Fibroblast of skin of abdomen (primary cell): Measurements from ENCODE around the gene RHOA. TPM values are rescaled to one million over a fixed set of nuclear protein-coding genes. Genes with fewer than 3 reads are reported as not detected.

ENCODE experiments used
- DNase-seq: peaks from one replicate; pipeline ENCODE4 v3.0.0-alpha.2; 2013
- polyA plus RNA-seq, 2 experiments: library from polyadenylated mRNA; unstranded; fragments of 120-200 nt; gene quantifications; one replicate each; pipeline ENCODE4 v1.2.1, GENCODE V29; 2013; ENCODE audit not compliant: insufficient read length in 2 of 2

RHOA gene
- 825 TPM for polyA plus RNA-seq (2013, experiment 1 of 2; ENCODE audit: insufficient read length)
- polyA plus RNA-seq (2013, experiment 2 of 2; ENCODE audit: insufficient read length) = 869 TPM

DNA sequence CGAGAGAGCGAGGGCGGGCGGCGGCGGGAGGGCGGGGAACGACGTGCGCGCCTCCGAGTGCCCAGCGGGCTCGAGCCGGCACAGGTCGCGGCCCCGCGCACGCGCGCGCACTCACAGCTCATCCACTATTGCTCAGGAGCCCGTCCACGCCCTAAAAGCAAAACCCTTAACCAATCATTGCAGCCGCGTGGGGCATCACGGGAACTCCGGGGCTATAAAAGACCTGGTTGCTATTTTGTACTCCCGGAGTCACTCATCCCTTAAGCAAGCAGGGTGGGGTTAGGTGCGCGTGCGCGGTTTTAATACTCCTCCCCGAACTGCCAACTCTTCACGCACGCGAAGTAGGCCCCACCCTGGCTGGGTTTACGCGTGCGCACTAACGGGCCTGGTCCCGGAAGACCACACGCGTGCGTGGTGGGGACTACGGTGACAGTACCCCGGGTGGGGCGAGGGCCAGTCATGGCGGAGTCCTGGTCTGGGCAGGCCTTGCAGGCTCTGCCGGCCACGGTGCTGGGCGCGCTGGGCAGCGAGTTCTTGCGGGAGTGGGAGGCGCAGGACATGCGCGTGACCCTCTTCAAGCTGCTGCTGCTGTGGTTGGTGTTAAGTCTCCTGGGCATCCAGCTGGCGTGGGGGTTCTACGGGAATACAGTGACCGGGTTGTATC lies at the start of gene RHOA, which contains the start of gene TCTA:
TSS of gene RHOA (minus strand) at position 9 of the 664 bp plus-strand sequence. CDS start 36,387 bp downstream, outside the sequence.
TSS of gene TCTA (plus strand) at position 456 of the 664 bp plus-strand sequence. CDS start at position 460, 4 bp downstream.
- peak; percentile 100 for DNase-seq

DNA sequence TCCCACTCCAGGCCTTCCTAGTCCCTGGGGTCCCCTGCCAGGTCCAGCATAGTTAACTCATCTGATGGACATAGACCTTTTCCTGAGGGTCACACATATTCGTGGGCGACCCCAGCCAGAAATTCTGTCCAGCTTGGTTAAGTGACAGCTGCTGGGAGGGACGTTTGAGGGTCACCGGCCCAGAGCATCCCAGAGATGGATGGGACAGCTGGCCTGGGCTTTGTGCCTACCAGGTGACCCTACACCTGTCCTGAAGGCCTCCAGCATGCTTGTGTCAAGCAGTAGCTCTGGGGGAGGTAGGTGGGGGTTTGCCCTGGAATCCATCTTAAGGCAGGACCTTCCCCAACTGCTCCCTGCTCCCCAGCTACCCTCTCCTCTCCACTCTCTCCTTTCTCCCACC lies 49.2 kb upstream of the RHOA start:
- no peak for DNase-seq

DNA sequence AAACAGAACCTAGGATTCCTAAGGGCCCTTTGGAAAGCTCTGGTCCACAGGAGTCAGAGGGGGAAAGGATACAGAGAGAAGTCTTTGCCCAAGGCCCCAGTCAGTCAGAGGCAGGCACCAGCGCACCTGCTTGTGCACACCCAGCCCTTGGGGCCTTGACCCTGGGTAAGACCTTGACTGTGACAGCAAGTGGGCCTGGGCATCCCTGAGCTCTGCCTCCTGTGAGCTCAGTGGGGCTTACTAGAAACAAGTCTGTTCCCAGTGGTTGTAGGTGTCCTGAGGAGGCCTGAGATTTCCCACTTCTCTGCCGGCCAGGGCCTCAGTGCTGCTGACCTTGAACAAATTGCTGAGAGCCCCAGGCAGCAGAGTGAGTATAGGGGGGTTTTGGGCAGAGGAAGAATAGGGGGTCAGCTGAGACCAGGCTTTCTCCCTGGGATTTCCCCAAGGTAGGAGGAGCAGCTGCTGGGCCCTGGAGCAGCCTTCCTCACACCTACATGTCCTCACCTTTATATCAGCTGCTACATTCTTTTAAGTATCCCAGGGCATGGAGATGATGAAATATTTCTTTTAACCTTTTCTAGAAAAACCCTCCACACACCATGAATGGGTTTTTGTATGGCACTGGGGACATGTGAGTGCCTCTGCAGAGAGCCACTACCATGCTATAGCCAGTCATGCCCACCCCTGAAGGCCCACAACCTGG lies 48.6 kb upstream of the RHOA start:
- DNase-seq = no peak

DNA sequence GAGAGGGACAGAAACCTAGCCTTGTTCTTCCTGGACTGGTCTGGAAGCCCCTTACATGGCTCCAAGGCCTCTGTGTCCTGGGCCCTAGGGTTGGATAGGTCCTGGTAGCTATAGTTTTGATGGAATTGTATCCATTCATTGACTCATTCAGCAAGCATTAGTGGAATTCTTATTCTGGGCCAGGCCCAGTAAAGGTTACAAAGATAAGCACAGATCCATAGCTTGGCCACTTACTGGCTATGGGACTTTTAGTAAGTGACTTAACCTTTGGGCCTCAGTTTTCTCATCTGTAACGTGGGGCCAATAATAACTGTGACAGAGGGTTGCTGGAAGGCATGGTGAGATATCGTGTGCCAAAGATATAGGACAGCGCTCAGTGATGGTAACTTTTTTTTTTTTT lies 44.7 kb upstream of the RHOA start:
- DNase-seq = peak; percentile 28

DNA sequence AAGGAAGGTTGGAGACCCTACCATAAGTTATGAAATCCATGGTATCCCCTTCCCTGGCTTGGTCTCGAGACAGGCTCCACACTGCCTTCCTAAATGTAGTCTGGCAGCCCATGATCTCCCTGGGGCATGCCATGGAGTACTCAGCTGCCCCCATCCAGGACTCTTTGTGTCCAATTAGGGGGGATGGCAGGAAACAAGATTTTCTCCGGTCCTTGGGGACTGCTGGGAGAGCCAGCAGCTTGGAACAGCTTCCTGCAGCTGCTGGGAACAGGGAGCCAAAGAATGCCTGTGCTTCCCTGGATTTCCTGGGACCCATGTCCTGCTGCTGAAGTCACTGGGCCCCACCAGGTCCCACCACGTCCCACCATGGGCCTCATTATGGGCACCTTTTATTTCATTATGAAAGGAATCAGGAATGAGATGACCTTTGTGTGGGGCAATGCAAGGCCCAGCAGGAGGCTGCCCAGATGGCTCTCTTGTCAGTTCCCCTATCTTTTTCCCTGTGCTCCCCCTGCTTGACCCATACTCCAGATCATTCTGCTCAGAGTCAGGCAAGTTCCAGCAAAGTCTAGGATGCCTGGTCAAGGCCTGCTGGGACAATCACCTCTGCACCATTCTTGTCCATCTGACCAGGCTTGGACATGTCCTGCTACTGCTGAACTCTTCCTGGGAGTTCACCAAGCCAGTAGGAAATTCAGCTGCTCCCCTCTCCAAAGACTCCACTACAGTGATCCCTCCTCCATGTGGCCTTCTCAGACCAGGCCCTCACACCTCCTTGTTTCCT lies 43.3 kb upstream of the RHOA start:
- no peak for DNase-seq

DNA sequence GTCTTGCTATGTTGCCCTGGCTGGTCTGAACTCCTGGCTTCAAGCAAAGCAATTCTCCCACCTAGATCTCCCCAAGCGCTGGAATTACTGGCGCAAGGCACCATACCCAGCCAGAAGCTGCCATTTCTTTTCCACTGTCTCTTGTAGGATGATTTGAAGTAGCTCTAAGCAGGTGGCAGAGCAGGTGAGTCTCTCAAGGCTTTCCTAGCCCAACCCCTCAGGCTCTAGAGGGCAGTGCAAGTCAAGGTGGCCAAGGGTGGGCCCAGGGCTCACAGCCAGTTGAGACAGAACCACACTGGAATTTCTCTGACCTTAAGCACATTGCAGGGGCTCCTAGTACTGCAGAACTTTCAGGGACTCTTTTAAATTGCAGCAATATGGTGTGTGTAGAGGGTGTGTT lies 42.7 kb upstream of the RHOA start:
- DNase-seq = no peak

DNA sequence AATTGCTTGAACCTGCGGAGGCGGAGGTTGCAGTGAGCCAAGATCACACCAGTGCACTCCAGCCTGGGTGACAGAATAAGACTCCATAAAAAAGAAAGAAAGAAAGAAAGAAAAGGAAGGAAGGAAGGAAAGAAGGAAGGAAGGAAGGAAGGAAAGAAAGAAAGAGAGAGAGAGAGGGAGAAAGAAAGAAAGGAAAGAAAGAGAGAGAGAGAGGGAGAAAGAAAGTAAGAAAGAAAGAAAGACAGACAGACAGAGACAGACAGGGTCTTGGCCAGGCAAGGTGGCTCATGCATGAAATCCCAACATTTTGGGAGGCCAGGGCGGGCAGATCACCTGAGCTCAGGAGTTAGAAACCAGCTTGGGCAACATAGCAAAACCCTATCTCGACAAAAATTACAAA lies 41.8 kb upstream of the RHOA start:
- DNase-seq = no peak

DNA sequence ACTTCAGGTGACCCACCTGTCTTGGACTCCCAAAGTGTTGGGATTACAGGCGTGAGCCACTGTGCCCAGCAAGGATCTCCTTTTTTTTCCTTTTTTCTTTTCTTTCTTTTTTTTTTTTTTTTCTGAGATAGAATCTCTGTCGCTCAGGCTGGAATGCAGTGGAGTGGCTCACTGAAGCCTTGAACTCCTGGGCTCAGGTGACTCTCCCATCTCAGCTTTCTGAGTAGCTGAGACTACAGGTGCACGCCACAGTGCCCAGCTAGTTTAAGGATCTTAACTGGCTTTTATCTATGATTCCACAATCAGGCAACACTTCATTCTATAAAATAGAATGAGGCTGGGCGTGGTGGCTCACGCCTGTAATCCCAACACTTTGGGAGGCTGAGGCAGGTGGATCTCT lies 33.6 kb upstream of the RHOA start:
- DNase-seq = no peak

DNA sequence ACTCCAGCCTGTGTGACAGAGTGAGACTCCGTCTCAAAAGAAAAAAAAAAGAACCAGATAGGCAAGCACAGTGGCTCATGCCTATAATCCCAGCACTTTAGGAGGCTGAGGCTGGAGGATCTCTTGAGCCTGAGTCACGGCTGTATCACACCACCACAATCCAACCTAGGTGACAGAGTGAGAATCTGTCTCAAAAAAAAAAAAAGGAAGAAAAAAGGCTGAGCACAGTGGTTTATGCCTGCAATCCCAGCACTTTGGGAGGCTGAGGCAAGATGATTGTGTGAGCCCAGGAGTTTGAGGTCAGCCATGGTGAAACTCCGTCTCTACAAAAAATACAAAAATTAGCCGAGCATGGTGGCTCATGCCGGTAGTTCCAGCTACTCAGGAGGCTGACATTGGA lies 23.0 kb upstream of the RHOA start:
- no peak for DNase-seq

DNA sequence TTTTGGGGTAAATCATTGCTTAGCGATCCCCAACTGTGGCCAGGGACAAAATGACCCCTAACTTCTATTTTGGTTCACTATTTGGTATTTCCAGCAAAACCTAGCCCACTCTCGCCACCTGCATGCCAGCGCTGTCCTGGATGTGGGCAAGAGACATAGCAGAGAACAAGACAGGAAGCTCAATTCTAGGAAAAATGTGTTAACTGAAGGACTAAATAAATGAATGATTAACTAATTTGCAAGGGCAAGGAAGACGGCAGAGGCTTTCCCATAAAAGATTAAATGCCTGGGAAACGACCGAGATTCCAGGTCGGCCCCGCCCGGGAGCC lies 16.9 kb upstream of the RHOA start:
- no peak for DNase-seq

DNA sequence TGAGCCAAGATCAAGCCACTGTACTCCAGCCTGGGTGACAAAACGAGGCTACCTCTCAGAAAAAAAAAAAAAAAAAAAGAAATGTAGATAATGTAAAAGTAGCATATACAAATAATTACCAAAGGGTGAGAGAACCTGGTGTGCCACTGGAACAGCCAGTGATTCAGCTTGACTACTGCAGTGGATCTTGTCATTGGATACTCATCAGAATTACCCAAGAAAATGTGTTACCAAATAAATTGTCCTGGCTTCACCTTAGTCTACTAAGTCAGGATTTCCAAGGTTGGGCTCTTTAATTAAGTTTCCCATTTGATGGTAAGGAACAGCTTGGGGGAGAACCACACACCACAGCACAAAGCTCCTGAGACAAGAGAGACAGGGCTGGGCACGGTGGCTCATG lies 15.8 kb upstream of the RHOA start:
- DNase-seq = no peak

DNA sequence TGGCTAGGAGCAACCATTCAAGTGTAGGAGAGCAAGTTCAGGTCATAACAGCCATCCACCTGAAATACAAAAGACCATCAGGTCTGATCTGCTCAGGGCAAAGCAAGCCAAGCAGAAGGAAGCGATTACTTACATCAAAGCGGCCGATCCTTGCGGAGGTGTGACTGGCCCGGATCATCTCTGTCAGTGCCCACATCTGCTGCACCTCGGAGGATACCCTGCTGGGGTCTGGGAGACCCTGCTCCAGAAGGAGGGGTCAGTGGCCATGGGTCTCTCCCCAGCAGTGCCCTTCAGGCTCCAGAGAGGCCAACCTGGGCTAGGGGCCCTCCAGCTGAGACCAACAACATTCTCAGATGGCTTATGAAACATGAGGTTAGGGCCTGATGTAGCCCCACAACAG lies 13.0 kb upstream of the RHOA start:
- DNase-seq = no peak

DNA sequence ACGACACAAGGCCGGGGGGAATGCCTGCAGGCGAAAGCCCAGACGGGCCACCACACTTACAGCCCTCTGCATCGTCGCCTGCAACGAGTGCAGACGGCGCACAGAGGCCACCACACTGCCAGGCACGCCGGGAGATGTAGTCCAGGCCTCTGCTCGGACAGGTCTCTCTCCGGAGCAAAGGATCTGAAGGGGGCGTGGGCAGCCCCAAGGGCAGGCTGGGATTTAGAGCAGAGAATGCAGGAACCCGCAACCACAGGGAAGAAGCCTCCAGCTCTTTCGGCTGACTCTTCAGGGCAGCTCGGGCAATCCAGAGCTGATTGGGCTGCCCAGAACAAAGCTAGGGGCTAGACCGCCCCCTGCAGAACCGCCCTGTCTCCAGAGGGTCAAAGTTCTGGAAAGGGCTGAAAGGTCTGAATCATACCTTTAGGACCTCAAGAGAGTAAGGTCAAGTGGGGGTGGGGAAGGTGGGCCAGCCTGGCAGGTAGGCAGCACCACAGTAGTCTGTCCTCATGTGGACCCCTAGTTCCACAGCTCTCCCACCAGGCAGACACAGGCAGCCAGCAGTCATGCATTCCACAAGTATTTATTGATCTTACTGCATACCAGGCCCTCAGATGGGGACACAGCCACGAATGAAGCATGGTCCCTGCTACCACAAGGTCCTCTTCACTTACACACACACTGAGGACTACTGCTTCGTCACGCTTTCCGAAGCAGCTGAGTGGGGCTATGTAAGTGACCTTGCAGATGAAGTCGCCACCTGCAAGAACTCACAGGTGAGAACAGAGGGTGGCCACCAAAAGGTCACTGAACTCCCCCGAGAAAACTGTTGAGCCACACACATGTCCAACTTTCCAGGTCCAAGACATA lies 10.8 kb upstream of the RHOA start, which contains the start of gene AMT:
TSS of gene AMT (minus strand) at position 95 of the 870 bp plus-strand sequence. CDS start at position 72, 23 bp downstream.
- DNase-seq = no peak

DNA sequence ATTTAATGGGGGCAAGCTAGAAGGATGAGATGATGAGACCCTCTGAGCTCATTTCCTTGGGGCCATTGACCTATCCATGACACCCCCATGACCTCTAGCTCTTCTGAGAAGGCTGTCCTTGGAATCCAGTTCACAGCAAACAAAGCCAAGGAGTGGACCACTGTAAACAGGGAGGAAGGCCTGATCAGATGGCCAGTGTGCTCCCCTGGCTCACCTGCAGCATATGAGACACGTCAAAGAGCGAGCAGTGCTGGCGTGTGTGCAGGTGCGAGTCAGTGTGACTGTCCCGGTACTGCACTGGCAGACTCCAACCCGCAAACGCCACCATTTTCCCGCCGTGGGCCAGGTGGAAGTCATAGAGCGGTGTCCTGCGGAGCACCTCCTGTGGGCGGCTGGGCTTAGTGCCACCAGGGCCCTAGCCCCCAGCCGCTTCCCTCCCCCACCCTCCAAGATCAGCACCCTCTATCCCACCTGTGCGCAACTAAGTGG lies 10.2 kb upstream of the RHOA start:
- no peak for DNase-seq

DNA sequence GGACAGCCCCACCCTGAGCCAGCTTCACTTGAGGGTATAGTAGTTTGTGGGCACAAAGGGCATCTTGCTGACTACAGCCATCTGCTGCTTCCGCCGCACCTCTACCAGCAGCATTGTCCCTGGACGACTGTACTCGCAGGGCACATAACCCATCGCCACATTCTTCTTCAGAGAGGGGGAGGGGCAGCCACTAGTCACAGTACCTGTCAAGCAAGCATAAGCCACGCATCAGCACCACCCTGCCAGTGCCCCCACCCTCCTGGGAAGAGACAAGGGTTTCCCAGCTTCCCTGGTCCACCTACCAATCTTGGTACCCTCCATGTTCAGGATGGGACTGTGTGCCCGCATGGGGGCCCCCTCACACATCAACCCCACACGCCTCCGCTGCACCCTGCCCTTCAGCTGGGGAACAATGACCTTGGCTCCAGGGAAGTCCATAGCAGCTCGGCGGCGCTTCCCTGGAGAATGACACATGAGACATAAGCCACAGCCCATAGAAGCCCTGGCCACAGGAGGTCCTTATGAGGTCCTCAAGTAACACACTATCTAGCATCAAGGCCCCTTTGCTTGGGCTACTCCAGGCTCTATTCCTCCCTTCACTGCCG lies 5.8 kb upstream of the RHOA start:
- no peak for DNase-seq

DNA sequence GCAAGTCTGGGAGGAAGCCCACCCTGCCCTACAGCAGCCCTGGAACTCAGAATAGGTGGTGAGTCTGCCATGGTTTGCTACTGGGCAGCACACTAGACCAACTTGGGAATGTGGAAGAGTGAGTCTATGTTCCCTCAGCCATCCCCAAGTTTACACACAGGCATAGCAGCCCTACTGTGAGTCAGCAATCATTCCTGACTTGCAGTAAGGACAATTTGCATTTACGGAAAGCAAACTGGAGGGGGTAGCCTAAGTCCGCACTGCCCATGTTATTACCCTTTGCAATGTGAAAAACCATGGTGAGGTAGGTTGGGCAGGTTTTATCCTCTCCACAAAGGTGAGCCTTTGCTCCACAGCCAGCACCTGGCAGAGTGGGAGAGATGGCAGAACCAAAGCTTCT lies 5.1 kb upstream of the RHOA start:
- no peak for DNase-seq

DNA sequence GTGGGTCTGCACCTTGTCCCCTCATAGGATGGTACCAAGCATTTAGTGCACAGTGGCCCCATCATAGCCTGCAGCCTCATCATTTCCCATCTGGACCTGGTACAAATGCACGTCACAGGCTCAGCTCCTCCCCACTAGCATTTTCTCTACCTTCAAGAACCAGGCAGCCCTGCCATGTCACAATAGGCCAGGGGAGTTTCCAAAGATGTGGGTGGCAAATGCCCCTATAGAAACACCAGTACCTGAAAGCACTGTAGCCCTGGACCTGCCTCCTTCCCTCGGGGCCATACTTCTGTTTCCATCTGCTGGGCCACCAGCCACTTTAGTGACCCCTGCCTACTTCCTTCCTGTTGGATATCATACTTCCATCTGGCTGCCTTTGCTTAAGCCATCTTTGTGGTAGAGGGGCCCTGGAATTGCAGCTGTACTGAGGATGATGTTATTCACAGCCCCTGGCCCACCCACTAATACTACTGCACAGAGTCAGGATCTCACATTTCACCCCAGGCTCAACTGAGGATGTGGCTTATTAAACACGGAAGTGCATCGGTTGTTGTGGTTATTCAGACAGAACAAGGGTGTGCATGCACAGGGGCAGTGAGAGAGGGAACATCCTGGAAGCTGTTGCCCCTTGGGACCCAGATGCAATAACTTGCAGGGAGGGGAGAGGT lies 4.3 kb upstream of the RHOA start:
- DNase-seq = no peak

DNA sequence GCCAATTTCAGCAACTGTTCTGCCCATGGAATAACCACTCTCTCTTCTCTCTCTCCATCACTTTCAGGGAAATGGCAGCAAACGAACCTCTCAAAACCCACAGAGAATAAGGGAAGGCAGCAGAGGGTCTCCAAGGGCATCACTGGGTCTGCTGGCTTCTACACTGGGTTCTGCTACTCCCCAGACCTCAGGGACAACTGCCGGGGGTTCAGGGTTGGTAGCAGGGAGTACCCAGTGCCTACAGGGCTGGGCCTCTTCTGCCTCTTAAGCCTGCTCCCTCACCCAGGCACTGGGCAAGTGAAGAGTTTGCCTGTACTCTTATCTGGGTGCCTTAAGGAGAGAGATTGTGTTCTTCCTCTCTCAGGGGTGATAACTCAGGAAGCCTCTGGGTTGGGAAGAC lies 3.0 kb upstream of the RHOA start:
- no peak for DNase-seq

DNA sequence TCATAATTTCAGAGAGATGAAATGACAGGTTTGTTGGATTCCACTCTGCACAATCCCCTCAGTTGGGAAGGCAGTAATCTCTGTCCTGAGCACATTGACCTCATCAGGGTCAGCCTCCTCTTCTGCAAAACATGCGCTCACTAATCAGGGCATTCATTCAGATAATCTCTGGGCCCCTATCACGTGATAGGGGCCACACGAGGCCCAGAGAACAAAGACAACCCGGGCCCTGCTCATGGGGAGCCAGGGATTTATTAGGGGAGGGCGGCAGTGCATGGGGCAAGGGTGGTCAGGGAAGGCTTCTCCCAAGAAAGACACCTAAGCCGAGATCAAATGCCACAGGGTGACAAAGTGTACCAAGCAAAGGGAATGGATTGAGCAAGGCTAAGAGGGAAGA lies 1.6 kb upstream of the RHOA start:
- no peak for DNase-seq

DNA sequence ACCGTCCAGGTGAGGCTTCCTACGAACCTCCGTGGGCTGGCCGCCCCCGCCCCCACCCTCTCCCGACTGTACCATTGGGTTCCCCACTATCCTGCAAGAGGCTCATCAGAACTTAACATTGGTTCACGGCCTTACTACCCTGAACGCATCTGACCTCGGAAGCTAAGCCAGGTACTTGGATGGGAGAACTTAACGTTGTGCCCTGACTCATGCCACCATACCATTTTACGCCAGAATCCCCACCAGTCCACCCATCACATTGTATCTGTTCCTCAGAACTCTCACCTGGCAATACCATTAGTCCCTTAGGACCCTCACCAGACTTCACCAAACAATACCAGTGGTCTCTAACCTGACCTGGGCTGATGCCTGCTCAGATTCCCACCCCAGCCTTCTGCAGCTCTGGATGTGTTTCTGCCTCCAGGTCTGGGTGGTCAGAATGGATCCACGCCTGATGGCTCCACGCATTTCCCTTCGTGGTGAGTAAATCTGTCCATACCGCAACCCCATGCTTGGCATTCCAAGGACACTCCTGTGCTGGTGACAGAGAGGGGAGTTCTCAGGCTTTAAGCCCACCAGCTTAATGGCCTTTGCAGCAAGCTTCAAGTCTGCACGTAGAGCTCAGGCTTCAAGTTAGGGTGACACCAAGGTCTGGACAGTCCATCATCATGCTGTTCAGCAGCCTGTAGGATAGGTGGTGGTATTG lies 1.0 kb upstream of the RHOA start:
- no peak for DNase-seq
